H1 (cell line): Measurements from ENCODE around the gene FOXN4.

ENCODE experiments used
- E2F6 ChIP-seq: IDR thresholded peaks from 2 replicates; pipeline ENCODE4 v1.6.1; 2012; ENCODE audit warnings: inconsistent platforms
- POLR2AphosphoS5 ChIP-seq: IDR thresholded peaks from 2 replicates; pipeline ENCODE4 v1.6.1; 2011; ENCODE audit warnings: low read depth, low read length
- YY1 ChIP-seq: IDR thresholded peaks from 2 replicates; pipeline ENCODE4 v1.6.1; 2011; ENCODE audit warnings: low read depth, mild to moderate bottlenecking, low read length

DNA sequence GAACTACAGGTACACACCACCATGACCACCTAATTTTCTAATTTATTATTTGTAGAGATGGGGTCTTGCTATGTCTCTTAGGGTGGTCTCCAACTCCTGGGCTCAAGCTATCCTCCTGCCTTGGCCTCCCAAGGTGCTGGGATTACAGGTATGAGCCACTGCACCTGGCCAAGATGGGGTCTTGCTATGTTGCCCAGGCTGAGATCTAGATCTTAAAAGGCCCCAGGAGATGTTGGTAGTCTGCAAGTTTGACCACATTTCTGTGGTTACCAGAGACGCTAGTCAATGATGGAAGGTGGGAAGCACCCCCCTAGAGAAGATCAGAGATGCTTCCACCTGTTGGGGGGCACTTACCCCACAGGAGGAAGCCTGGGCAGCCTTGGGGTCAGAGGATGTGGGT, 34.7 kb downstream of the FOXN4 start:
- TF ChIP-seq E2F6 (no peak), YY1 (no peak), POLR2AphosphoS5 (no peak)
